Fibroblast of mammary gland (primary cell): ENCODE measurements around the gene STRADB.
A peak's percentile ranks its signal among the peaks of the same experiment; 100 is the strongest.
"Not testable (repeated sequence)": the region's sequence is repeated elsewhere in the genome, so short reads cannot be mapped to it uniquely, and the experiment has no call there.

Source experiments
- DNase-seq: peaks from one replicate; pipeline ENCODE4 v3.0.0-alpha.2; 2010; ENCODE audit warnings: low read depth
- H3K4me3 ChIP-seq: 2 replicates; pipeline ENCODE4 v1.5.1; 2011; ENCODE audit warnings: low read depth, mild to moderate bottlenecking, low read length, moderate library complexity; ENCODE audit not compliant: control insufficient read depth
- TF ChIP-seq, protein P1 (sequence below): conservative IDR thresholded peaks from 2 replicates; pipeline ENCODE4 v1.5.1; 2011; ENCODE audit warnings: low read depth, low read length, inconsistent platforms; ENCODE audit not compliant: control insufficient read depth, insufficient read depth

STRADB gene

DNA sequence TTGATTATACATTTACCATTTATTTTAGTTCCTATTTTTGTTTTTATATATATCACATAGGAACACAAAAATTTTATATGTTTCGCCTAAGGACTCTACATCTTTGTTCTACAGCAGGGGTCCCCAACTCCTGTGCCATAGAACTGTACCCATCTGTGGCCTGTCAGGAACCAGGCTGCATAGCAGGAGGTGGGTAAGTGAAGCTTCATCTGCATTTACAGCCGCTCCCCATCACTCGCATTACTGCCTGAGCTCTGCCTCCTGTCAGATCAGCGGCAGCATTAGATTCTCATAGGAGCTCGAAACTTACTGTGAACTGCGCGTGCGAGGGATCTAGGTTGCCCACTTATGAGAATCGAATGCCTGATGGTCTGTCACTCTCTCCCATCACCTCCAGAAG, 25.6 kb upstream of the STRADB start:
- no peak for DNase-seq
- TF ChIP-seq, protein P1, sequence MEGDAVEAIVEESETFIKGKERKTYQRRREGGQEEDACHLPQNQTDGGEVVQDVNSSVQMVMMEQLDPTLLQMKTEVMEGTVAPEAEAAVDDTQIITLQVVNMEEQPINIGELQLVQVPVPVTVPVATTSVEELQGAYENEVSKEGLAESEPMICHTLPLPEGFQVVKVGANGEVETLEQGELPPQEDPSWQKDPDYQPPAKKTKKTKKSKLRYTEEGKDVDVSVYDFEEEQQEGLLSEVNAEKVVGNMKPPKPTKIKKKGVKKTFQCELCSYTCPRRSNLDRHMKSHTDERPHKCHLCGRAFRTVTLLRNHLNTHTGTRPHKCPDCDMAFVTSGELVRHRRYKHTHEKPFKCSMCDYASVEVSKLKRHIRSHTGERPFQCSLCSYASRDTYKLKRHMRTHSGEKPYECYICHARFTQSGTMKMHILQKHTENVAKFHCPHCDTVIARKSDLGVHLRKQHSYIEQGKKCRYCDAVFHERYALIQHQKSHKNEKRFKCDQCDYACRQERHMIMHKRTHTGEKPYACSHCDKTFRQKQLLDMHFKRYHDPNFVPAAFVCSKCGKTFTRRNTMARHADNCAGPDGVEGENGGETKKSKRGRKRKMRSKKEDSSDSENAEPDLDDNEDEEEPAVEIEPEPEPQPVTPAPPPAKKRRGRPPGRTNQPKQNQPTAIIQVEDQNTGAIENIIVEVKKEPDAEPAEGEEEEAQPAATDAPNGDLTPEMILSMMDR = no peak
- H3K4me3 ChIP-seq = no peak overlapping the region

DNA sequence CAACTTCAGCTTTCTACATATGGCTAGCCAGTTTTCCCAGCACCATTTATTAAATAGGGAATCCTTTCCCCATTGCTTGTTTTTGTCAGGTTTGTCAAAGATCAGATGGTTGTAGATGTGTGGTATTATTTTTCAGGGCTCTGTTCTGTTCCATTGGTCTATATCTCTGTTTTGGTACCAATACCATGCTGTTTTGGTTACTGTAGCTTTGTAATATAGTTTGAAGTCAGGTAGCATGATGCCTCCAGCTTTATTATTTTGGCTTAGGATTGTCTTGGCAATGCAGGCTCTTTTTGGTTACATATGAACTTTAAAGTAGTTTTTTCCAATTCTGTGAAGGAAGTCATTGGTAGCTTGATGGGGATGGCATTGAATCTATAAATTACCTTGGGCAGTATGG, 23.2 kb upstream of the STRADB start:
- not testable (repeated sequence) for DNase-seq, H3K4me3 ChIP-seq

DNA sequence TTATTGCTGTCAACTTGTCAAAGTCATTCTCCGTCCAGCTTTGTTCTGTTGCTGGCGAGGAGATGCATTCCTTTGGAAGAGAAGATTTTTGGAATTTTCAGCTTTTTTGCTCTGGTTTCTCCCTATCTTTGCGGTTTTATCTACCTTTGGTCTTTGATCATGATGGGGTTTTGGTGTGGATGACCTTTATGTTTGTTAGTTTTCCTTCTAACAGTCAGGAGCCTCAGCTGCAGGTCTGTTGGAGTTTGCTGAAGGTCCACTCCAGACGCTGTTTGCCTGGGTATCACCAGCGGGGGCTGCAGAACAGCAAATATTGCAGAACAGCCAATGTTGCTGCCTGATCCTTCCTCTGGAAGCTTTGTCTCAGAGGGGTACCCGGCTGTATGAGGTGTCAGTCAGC, 21.7 kb upstream of the STRADB start:
- not testable (repeated sequence) for H3K4me3 ChIP-seq, DNase-seq

DNA sequence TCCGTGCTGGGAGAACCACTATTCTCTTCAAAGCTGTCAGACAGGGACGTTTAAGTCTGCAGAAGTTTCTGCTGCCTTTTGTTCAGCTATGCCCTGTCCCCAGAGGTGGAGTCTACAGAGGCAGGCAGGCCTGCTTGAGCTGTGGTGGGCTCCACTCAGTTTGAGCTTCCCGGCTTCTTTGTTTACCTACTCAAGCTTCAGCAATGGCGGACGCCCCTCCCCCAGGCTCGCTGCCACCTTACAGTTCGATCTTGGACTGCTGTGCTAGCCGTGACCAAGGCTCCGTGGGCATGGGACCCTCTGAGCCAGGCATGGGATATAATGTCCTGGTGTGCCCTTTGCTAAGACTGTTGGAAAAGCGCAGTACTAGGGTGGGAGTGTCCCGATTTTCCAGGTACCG, 21.2 kb upstream of the STRADB start:
- not testable (repeated sequence) for DNase-seq, H3K4me3 ChIP-seq

DNA sequence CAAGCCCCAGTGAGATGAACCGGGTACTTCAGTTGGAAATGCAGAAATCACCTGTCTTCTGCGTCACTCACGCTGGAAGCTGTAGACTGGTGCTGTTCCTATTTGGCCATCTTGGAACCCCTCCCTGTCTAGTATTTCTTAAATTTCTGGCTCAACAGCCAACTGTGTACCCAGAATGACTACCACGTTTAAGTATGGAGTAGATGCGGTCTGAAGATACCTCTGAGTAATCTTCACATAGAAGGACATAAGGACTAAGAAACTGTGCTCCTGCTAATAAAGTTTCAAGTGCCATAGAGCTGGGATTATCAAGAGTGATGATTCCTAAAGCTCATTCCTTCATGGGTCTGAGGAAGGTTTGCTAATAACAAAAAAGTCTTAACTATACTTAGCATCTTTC, 20.7 kb upstream of the STRADB start:
- no peak for DNase-seq
- TF ChIP-seq, protein P1 = no peak

DNA sequence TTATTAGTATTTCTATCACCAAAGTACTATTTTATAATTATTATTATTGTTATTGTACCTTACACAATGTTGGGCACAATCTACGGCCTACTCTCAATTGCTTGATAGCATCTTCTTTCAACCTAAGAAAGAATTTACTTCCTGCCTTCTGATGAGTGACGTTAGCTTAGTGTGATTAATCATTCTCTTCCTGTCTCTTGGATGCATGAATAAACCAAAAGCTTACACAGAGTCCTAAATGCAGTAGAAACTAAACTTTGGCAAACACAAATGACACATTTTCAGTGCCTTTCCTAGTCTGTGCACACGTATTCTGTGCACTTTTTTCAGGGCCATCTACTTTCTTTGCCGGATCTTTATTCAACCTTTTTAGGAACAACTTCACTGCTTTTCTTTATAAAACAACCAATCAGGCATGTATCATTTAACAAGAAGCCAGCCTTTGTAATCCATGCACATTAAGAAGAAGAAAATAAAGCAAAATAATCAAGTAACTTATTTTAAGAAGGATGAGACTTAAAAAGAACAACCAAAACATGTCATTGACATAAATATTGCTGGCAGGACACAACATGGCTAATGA, 19.4 kb upstream of the STRADB start:
- TF ChIP-seq, protein P1 = no peak
- no peak overlapping the region for H3K4me3 ChIP-seq
- DNase-seq = peak; percentile 71

More for the DNA sequence above, 20.7 kb upstream of the STRADB start:
- H3K4me3 ChIP-seq = no peak overlapping the region

DNA sequence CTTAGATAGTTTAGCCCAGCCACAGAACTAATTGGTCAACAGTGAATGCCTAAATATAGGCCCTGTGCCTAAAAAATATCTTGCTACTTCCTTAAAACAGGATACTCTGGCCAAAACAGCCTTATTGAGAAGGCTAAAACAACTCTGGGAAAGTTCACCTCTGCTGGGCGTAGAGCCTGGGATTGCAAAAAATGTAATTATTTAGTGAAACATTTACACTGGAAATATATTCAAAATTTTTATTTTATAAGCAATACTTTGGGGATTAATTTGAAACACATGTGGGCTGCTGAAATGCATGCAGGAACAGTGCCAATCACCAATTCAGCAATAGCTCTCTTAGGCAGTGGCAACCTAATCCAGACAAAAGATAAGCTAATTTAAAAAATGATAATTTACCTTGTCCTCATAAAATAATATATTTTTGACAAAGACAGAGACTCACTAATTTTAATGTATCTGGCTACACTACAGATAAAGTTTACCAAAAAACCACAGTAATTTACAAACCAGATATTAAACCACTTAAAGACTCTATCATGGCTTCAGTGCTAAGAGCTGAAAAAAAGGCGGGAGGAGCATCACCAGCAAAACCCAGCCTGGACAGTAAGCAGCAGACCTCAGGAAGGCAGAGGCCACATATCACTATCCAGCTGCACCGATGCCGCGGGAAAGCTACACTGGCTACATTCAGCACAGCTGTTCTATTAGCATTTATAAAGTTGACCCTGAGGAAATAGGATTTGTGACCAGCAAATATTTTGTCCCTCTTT, 18.7 kb upstream of the STRADB start:
- TF ChIP-seq, protein P1 = no peak
- no peak overlapping the region for H3K4me3 ChIP-seq
- peak; percentile 73 for DNase-seq

DNA sequence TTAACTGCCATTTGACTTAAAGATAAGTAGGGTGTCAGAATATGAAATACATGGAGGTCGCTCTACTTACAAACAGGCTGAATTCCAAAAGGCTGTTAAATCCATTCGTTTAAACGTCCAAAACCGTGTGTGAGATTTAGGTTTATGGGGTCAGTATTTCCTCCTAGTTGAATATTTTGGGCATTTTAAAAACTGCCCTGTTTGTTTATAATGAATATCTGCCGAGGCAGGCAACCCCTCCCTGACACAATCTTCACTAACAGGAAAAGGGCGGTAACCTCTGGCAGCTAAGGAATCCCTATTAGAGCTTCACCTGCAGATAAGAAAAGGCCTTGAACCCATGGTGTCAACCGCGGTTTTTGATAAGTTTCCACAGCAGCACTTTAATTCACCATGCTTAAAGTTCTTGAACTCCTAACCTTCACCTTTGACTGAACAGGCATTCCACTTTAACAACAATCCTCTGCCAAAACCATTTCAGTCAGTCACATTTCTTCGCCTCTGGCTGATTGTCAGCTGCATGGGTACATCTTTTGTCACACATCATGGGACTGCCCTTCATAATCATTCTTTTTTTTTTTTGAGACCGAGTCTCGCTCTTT, 18.0 kb upstream of the STRADB start:
- TF ChIP-seq, protein P1 = no peak
- no peak overlapping the region for H3K4me3 ChIP-seq
- no peak for DNase-seq
